ENCODE results near the gene MRPL52.

Gene MRPL52

DNA sequence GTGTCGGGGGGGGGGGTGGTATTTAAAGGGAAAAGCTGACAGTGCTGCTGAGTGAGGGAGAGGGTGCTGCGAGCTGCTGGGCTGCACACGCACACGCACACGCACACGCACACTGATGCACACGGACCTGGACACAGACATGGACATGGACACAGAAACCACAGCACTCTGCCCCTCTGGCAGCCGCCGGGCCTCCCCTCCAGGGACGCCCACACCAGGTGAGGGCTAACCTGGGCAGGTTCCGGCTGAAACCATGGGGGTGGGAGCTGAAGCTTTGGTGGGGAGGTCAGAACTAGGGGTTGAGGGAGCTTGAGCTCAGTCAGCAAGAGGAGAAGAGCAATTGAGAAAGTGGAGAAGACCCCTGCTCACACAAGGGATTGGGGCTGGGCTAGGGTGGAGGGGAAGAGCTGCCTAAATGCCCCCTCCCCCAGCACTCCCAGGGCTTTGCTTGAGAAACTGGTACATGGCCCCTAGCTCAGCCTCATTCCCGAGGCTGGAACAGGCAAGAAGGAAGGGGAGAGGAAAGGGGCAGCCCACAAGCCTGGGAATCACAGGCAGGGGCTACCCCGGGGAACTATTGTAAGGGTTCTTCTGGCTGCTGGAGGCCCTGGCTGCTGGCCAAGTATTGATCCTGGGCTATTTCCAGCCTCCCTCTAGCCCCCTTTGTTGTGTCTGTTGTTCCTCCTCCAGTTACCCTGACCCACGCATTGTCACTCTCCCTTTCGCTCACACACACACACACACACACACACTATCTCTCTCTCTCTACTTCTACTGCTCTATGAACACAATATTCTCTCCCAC, 53.7 kb downstream of the MRPL52 start, which contains the start of gene REM2:
Gene REM2, plus strand, starts transcription at position 50 of the 804 bp plus-strand sequence. Its CDS starts 66 bp downstream, at position 116.
- DNase-seq = no peak

DNA sequence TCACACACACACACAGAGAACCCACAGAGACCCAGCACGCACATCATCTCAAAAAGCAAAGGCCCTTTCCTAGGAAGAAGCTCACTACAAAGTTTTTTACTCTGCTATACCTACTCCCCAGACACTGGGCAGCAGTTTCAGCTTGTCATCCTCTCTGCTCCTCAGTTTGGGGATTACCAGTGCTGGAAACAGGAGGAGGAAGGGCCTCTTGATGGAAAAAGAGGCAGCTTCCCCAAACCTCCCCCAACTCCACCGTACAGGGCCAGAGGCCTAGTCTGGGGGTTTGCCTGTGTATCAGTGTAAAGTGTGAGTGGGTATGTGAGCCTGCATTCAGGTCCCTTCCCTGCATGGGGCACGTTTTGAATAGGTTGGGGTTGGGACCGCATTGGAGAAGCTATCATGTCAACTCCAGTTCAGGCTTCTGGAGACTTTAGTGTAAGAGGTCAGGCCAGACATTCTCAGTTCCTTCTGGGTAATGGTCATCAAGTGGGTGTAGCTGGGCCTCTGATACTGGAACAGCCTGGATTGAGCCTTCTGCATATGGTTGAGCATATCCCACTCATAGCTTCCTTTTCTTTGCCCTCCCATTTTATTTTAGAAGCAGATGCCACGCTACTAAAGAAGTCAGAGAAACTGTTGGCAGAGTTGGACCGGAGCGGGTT, 54.5 kb downstream of the MRPL52 start:
- no peak for DNase-seq

Measured in activated CD4-positive, alpha-beta T cell treated with anti-CD3 and anti-CD28 coated beads, Interleukin-2, amount 50 U/mL, for 48 hours (primary cell).